Glomerular visceral epithelial cell (primary cell): ENCODE results near the gene GSTM2.

Experiments used
- DNase-seq: peaks from one replicate; pipeline ENCODE4 v3.0.0-alpha.2; 2016; ENCODE audit errors: extremely low spot score

GSTM2 gene

DNA sequence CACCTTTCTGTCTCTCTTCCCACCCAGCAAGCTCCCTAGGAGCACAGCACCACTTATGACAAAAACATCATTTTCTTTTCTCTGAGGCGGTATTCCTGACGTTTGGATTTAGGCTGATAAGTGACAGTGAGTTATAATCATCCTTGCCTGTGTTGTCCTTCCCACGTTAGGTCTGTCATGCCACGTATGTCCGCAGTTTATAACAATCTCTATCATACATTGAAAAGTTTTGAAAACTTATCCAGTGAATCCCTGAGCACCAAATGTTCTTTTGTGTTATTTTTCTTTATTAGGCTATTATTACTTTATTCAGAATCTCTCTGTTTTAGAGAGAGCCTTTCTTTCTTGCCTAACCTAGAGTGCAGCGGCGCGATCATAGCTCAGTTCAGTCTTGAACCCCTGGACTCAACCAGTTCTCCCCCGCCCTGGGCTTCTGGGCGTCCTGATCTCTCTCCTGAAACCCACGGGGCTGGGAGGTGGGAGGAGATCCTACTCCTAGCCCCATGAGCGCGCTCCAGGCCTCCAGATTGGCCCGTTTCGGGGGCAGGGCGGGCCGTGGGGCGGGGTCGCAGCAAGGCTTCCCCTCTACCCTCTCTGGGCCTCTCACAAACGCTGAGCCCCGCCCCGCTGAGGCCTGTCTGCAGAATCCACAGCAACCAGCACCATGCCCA, at the start of gene GSTM2:
TSS of gene GSTM2 (plus strand) at position 606 of the 671 bp plus-strand sequence. CDS start at position 665, 59 bp downstream.
- DNase-seq = no peak

DNA sequence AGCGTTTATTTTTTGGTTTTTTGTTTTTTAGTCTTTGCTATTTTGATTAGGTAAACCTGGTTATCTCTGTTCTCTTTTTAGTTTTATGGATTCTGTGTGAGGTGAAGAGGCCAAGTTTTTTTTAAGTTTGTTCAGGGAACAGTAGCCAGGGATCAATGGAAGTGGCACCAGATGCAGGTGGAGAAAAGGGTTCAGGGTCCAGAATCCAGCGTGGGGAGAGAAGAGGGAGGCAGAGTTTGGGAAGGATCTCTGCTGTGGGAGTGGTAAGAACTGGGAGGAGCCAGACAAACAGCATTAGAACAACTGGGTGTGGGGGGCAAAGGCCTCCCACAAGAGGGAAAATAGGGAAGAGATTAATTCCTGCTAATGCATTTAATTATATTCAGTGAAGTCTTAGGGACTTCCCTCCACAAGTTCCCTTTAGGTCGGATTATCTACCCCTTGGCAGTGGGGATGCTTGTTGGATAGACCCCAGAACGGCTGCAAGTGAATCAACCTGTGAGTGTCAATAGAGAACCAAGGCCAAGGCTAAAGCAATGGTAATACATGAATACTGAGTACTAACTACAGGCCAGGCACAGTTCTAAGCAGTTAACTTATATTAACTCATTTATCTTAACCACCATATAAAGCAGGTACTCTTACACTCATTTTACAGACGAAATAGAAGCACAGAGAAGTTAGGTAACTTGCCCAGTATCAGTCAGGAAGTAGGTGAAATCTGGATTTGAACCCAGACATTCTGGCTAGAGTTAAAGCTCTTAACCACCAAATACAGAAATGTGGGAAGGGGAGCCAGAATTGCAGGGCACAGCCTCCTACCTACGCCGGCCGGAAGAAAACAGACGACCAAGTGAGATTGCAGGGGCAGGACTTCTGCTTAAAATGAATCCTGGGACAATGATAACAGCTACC, 48.9 kb upstream of the GSTM2 start:
- DNase-seq = no peak

DNA sequence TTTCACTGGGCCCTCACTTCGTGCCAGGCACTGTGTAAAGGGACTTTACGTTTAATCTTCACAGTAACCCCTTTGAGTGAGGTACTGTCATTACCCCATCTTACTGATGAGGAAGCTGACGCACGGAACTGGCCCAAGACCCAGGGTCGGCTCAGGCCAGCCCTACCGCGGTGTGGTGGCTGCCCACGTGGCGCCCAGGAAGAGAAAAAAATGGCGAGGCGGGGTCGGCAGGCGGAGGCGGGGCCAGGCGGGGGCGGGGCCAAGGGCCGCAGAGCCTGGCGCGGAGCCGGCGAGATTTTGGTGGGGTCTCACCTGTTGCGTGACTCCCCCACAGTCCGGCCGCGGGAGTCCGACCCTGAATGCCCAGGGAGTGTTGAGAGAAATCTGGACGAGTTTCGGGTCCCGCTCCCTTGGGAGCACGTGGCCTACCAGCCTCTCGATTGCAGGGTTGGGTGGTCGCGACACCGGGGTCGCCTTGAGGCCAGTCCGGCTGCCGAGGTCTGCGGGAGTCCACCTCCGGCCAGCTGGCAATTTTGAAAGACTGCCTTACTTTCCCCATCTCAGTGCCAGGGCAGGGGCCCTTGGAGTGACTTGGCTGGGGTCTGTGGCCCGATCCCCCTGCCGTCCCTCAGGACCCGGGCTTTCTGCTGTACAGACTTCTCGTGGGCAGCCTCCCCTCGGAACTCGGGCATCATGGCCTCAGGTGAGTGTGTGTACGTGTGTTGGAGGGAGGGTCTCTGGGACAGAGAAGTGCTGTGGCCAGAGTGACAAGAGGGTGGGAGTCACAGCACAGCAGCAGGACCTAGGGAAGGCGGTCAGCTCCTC, 48.1 kb upstream of the GSTM2 start, which contains the start of the genes AMPD2 and GNAT2:
TSS of gene AMPD2 (plus strand) at position 262 of the 825 bp plus-strand sequence. CDS start 1,339 bp downstream, outside the sequence.
TSS of gene GNAT2 (minus strand) at position 41 of the 825 bp plus-strand sequence. CDS start 6,746 bp downstream, outside the sequence.
- DNase-seq = peak; percentile 85

DNA sequence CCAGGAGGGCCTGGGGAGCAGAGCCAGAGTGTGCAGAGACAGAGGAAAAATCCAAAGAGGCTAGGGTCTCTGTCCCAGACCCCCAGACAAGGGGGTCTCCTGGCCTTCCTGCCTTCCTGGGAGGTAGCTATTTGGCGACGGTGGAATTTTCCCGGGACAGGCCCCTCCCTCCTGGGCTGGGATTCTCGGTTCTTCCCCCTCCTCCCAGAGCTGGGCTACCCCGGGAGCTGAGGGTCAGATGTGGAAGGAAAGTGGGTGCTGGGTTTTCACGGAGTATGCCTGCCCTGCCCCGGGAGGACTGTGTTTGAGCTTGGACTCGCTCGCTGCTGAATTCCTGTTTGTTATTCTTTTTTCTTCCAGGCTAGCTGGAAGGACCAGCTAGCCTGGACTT, 47.5 kb upstream of the GSTM2 start:
- peak; percentile 58 for DNase-seq

DNA sequence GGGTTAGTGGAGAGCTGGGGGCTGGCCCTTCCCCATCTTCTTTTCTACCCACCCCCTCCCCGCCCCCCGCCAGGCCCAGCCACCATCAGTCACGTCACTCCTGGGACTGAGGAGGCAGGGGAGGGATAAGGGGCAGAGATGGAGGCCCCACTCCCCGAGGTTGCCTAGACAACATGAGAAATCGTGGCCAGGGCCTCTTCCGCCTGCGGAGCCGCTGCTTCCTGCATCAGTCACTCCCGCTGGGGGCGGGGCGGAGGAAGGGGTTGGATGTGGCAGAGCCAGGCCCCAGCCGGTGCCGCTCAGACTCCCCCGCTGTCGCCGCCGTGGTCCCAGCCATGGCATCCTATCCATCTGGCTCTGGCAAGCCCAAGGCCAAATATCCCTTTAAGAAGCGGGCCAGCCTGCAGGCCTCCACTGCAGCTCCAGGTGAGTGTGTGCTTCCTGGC, 47.0 kb upstream of the GSTM2 start:
- DNase-seq = peak; percentile 92

DNA sequence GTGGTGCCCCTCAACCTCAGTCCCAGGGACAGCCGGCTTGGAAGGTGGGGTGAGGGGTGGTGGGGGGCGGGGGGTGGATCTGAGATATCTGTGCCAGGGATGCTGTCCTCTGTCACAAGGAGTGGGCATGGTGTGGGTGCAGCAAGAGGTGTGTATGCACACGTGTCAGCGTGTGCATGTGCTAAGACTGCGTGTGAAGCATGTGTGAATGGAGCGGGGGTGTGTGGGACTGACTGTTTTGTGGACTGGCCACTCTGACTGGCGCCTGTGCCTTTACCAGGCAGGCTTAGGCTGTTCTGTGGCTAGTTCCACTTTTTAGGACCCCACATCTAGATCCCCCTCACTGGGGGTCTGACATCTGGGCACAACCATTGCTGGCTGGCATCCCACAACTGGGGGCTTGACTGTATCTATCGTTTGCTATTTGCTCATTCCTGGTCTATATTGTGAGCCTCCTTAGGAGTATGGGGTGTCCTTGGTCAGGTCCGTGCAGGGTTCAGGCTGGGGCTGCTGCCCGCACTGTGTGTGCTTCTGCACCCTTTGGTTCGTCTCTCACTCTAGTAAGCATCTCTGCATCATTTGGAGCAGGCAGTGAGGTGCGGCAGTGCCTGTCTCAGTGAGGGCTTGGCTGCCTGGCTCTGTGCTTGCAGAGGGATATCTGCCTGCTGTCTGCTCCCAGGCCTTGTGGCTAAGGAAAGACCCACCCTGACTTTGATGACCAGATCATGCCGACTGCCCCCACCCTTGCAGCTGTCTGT, 46.3 kb upstream of the GSTM2 start:
- no peak for DNase-seq

DNA sequence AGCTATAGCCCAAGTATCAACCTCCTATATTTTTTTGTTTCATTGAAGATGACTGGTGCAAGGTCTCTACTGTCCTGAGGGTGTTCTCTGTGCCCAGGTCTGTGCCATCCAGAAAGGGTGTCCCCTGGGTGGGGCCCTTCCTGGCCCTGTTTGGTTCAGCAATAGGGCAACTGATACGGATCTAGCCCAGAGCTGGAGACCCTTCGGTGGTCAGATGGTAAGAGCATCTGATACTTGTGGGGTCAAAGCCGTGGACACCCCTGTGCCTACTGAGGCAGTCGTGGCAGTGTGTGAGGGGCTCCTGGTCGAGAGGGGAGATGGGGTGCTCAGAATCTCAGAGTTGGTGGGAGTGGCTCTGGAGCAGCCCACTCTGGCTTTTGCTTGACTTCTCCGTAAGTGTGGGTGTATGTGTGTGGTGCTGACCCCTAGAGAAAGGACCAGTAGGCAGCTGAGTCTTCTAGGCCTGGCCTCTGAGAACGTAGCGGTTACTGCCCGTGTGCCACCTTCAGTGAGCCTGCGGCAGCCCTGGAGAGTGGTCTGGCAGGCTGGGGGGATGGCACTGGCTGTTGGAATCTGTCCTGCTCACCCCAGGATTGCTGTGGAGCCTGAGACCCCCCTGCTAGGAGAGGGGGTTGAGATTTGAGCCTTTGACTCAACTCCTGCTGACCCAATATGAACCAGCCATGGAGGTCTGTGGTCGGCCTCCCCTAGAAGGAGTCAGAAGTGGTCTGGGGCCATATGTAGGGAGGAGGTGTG, 45.5 kb upstream of the GSTM2 start:
- no peak for DNase-seq

DNA sequence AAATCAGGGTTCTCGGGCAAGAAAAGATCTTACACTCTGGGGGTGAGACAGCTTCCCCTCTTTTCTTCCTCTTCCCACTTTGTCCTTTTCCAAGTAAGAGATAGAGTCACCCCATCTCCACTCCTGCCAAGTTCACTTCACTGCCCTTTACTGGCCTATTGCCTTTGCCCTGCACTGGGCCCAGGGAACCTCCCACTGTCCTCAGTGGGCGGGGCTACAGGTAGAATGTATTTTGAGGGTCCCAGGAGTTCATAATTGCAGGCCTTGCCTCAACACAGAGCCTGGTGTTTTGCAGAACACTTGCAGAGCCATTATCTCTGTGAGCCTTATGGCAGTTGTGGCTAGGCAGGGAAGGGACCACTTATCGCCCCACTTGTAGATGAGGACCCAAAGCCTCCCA, 45.0 kb upstream of the GSTM2 start:
- no peak for DNase-seq

DNA sequence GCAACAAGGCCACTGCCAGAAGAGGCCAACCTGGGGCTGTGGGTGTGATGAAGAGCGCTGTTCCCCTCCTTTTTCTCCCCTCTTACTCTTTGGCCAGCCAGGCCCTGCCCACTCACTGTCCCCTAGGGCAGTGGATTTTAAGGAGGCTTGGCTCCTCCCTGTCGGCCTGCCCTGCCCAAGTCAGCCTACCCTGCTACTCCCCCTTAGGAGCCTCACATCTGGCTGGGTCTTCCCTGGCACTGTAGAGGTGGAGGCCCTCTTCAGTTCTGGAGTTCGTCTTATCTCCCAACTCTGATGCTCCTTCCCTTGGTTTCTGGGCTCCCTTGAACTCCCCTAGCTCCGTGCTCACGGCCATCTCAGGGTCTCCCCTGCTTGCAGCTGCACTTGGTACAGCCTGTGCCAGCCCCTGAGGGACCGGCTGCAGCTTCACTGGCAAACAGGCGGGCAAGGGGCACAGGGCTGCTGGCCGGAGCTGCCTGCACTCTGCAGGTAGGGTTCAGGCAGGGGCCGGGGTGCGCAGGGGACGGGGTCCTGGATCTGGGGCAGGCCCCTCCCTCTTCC, 44.2 kb upstream of the GSTM2 start:
- DNase-seq = no peak

DNA sequence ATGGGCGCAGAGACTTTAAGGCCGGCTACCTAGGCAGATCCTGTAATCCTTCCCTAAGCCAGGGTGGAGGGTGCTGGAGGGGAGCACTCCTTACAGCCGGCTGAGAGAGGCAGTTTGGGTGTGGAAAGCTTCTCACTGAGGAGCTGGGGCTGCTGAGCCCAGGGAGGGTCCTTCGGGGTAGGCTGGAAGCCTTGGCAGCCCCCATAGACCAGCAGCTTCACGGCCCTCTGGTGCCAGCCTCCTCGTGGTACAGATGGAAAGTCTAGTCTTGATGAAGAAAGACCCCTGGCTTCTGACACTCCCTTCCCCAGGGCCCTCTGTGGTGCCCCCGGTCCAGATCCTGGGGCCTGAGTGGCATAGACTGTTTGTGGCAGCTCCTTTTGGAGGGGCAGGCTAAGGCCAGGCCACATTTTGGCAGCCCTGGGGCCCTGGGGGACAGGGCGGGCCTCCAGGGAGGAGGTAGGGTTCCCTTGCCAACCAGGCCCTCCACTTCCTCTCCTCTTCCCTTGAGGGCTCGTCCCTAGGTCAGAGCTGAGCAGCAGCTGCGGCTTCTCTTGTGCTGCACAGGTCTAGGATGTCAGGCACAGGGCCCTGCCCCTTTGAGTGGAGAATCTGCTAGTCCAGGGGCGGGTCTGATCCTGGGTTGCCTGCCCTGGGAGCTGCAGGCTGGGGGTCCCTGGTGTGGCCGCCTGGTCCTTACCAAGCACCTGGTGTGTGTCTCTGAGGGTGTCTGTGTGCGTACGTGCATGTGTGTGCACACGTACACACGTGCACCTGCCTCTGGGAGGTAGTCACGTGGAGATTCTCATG, 43.5 kb upstream of the GSTM2 start:
- DNase-seq = no peak

DNA sequence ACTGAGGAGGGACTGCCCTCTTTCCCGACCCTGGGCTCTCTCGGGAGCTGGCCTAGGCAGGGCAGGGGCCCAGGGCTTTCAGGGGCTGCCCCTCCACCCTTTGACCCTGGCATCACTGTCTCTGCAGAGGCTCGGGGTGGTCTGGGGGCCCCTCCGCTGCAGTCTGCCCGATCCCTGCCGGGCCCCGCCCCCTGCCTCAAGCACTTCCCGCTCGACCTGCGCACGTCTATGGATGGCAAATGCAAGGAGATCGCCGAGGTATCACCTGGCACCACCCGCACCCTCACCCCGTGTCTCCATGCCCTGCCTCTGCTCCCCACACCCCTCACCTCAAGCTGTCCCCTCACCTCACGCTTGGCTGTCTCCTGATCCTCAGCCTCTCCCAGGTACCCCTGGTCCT, 42.7 kb upstream of the GSTM2 start:
- DNase-seq = no peak

DNA sequence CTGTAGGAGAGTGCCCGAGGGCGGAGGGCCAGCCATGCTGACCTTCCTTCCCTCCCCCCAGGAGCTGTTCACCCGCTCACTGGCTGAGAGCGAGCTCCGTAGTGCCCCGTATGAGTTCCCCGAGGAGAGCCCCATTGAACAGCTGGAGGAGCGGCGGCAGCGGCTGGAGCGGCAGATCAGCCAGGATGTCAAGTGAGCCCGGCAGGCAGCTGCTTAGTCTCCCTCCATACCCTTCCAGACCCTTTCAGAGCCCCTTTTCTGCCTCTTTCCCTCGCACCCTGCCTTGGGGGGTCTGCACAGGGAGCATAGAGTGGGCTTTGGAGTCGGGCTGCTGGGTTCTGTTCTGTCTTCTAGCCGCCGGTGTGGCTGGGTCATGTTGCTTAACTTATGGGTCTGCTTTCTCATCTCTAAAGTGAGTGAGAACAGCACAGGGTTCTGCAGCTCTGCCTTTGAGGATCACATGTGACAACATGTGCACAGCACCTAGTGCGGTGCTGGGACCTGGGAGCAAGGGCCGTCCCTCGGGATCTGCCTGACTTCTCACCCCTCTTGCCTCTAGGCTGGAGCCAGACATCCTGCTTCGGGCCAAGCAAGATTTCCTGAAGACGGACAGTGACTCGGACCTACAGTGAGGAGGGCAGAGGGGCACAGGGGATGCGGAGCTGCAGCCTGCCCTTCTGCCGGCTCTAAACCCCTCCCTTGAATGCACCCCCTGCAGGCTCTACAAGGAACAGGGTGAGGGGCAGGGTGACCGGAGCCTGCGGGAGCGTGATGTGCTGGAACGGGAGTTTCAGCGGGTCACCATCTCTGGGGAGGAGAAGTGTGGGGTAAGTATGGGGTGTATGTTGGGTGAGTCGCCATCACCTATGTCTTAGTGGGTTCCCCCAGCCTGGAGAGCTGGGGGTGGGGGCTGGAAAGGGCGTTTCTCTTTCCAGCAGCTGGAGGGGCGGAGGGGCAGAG, 42.0 kb upstream of the GSTM2 start:
- DNase-seq = no peak

DNA sequence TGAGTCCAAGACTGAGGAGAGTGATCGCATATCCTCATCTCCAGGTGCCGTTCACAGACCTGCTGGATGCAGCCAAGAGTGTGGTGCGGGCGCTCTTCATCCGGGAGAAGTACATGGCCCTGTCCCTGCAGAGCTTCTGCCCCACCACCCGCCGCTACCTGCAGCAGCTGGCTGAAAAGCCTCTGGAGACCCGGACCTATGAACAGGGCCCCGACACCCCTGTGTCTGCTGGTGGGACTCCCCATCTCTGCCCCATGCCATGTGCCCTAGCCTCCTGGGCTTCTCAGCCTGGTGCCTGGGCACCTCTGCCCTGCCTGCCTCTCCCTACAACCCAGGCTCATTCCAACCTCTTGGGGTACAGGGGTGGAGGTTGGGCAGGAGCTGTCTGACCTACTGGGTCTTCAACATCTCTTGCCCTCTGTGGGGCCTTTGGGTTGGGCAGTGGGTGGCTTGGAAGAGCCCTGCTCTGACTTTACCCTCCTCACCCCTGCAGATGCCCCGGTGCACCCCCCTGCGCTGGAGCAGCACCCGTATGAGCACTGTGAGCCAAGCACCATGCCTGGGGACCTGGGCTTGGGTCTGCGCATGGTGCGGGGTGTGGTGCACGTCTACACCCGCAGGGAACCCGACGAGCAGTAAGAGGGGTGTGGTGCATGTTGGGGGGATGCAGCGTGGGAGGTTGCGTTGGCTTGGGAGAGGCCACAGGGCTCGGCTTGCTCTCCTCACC, 41.0 kb upstream of the GSTM2 start:
- DNase-seq = no peak

DNA sequence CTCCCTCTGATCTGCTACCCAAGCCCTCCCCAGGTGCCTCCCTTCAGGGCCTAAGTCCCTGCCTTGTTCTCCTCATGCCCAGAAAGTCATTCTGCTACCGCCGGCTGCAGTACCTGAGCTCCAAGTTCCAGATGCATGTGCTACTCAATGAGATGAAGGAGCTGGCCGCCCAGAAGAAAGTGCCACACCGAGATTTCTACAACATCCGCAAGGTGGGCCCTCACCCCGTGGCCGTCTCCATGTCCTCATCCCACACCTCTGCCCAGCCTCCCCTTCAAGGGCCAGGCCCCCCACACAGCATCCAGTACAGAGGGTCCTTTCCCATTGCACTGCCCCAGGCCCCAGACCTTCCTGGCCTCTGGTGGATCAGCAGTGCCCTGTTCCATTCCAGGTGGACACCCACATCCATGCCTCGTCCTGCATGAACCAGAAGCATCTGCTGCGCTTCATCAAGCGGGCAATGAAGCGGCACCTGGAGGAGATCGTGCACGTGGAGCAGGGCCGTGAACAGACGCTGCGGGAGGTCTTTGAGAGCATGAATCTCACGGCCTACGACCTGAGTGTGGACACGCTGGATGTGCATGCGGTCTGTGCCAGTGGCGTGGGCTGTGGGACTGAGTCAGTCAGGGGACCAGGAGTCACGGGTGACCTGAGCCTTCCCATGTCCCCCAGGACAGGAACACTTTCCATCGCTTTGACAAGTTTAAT, 40.0 kb upstream of the GSTM2 start:
- DNase-seq = peak; percentile 96

DNA sequence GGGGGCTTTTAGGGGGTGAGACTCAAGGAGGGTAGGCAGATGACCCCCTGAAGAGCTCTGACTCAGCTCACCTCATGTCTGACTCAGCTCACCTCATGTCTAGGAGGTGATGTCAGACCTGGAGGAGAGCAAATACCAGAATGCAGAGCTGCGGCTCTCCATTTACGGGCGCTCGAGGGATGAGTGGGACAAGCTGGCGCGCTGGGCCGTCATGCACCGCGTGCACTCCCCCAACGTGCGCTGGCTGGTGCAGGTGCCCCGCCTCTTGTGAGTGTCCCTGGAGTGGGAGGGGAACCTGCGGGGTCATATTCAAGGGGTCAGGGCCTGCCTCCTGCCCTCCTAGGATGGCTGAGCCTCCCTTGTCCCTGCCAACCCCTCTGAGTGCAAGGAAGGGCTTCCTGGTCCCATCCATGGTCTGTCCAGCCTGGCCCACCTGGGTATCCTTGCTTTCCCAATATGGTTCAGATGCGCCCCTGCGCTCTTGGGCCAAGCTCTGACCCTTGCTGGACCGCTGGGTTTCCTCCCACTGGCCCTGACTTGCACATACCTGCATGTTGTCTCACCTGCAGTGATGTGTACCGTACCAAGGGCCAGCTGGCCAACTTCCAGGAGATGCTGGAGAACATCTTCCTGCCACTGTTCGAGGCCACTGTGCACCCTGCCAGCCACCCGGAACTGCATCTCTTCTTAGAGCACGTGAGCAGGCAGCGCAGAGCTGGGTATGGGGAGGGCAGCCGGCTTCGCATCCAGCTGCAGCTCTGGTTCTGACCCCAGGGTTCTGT, 39.1 kb upstream of the GSTM2 start:
- DNase-seq = peak; percentile 97
